ENCODE data around the gene DAB1. TPM values are rescaled to one million over a fixed set of nuclear protein-coding genes. Genes with fewer than 3 reads are reported as not detected.

DAB1 gene
- total and polyA plus RNA-seq, 2 of the 8 experiments (the other 6 are each of a cell fraction or from before 2014, with no cell fraction given), result 4.4 to 11.8 TPM

DNA sequence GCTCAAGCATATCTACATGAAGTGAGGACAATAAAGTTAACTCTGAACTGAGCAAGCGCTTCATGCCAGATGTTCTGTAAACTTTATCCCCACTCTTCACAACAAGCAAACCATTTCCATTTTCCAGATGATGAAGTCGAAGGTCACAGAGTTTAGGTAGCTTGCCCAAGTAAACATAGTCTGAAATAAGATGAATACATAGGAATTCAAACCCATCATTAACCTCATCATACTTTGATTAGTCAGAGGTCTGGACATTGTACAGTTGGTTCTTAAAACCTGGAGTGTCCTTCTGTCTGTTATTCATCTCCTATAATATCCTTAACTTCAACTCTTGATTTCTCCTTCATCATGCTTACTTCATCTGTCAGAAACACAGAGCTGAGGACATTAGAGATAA lies 277.8 kb downstream of the DAB1 start:
- Histone ChIP-seq H3K4me1 (replicated peaks in 1 of 4; ENCODE audit: control insufficient read depth in 3 of 4, insufficient read depth in 4 of 4, low read length in 3 of 4) (no peaks in the 10 kb centered on the region), H3K4me2 (ENCODE audit: insufficient read depth in 1 of 2, low read depth in 2 of 2, low read length in 2 of 2) (no peak overlapping the region), H2AFZ (ENCODE audit: low read length) (no peak overlapping the region), H3K79me2 (ENCODE audit: control insufficient read depth in 1 of 2, insufficient read depth in 2 of 2, low read length in 2 of 2) (no peaks in the 10 kb centered on the region), H4K8ac (ENCODE audit: extremely low read depth, insufficient read depth, low read length) (no peak overlapping the region), H3K9me3 (ENCODE audit: insufficient read depth in 2 of 2, low read depth in 1 of 2, low read length in 1 of 2) (no peaks in the 10 kb centered on the region), H3K4ac (replicated peaks; ENCODE audit: insufficient read length, low read depth, low read length) (no peak overlapping the region), H4K91ac (replicated peaks; ENCODE audit: insufficient read length, low read length) (no peak overlapping the region), H3K23me2 (ENCODE audit: low read depth, low read length) (no peaks in the 10 kb centered on the region), H3K23ac (ENCODE audit: insufficient read length) (no peak overlapping the region), H4K20me1 (replicated peaks in 1 of 2; ENCODE audit: control insufficient read depth in 1 of 2, insufficient read depth in 2 of 2, low read length in 2 of 2) (no peaks in the 10 kb centered on the region), H2AK5ac (ENCODE audit: low read depth, low read length) (no peak overlapping the region), H3K14ac (ENCODE audit: insufficient read length) (no peak overlapping the region), H3K18ac (ENCODE audit: extremely low read depth, low read length) (no peak overlapping the region), H2BK15ac (ENCODE audit: low read length) (no peak overlapping the region), H3K27ac (ENCODE audit: low read depth, low read length) (no peak overlapping the region), H2BK20ac (ENCODE audit: low read length) (no peak overlapping the region), H3K27me3 (replicated peaks in 1 of 4; ENCODE audit: control insufficient read depth in 3 of 4, extremely low read depth in 1 of 4, insufficient read depth in 3 of 4, low read length in 3 of 4) (no peaks in the 10 kb centered on the region), H4K5ac (ENCODE audit: insufficient read length, low read depth, low read length) (no peak overlapping the region), H2BK120ac (replicated peaks; ENCODE audit: low read depth, low read length) (no peak overlapping the region), H3K56ac (replicated peaks; ENCODE audit: insufficient read length, low read depth, low read length) (no peak overlapping the region), H3K79me1 (ENCODE audit: low read depth, low read length) (no peaks in the 10 kb centered on the region; the same call in 1 of the 2 replicates), H2BK12ac (ENCODE audit: low read depth, low read length) (no peak overlapping the region), H3K9ac (replicated peaks in 1 of 4; ENCODE audit: extremely low read depth in 1 of 4, low read depth in 3 of 4, low read length in 3 of 4) (no peak overlapping the region), H3K36me3 (ENCODE audit: control insufficient read depth in 2 of 4, insufficient read depth in 4 of 4, low read length in 3 of 4) (no peaks in the 10 kb centered on the region), H3K4me3 (ENCODE audit: extremely low read depth in 1 of 4, insufficient read depth in 2 of 4, low read depth in 3 of 4, low read length in 4 of 4) (no peak overlapping the region), H2BK5ac (ENCODE audit: low read depth, low read length) (no peak overlapping the region)
- POLR2A ChIA-PET (ENCODE audit: partially characterized antibody), result no interaction called here
- WGBS, 2 experiments (ENCODE audit: extremely low coverage in 1 of 2, insufficient coverage in 1 of 2, insufficient read length in 1 of 2, insufficient replicate concordance in 2 of 2, low coverage in 1 of 2, low lambda C conversion rate in 2 of 2, missing lambda C conversion rate in 1 of 2), result 94% methylated on average over 2 of the region's 2 CpGs; no CpG with 5 or more reads in 1 of the 2 experiments
- CTCF ChIA-PET (ENCODE audit: partially characterized antibody), result interaction anchor here (1.1 to 1.6 kb wide), 3 partner anchors 14 to 89 kb away, joined by 3 to 4 read pairs (median 3); no protein-coding TSS in a partner anchor
- FAIRE-seq, result no peak
- no peak for DNase-seq (ENCODE audit: low read depth in 1 of 2, low spot score in 2 of 2)
- TF ChIP-seq SIX5 (IDR thresholded peaks at IDR 0.05; ENCODE audit: low read depth, low read length) (no peak), SAP30 (IDR thresholded peaks at IDR 0.05; ENCODE audit: insufficient read depth, insufficient replicate concordance, low read length) (no peak), EZH2 (IDR thresholded peaks at IDR 0.05; ENCODE audit: low read depth, low read length, severe bottlenecking) (no peak), TEAD4 (IDR thresholded peaks at IDR 0.05; ENCODE audit: low read depth, low read length) (no peak), HDAC2 (IDR thresholded peaks at IDR 0.05; ENCODE audit: borderline replicate concordance in 1 of 2, low read depth in 2 of 2, low read length in 2 of 2) (no peak), SIN3A (conservative IDR thresholded peaks at IDR 0.05 in 1 of 2, IDR thresholded peaks at IDR 0.05 in 1 of 2; ENCODE audit: low read depth in 1 of 2, low read length in 2 of 2) (no peak), SRF (IDR thresholded peaks at IDR 0.05; ENCODE audit: low read depth, low read length) (no peak), BRCA1 (IDR thresholded peaks at IDR 0.05; ENCODE audit: low read depth, low read length) (no peak), JUN (IDR thresholded peaks at IDR 0.05; ENCODE audit: low read depth, low read length) (no peak), RBBP5 (IDR thresholded peaks at IDR 0.05; ENCODE audit: borderline replicate concordance, low read depth, low read length) (no peak), MAFK (IDR thresholded peaks at IDR 0.05; ENCODE audit: low read depth, low read length) (no peak), BACH1 (IDR thresholded peaks at IDR 0.05; ENCODE audit: low read length) (no peak), KDM4A (IDR thresholded peaks at IDR 0.05; ENCODE audit: low read depth, low read length, severe bottlenecking) (no peak)
- TF ChIP-seq, protein P1, sequence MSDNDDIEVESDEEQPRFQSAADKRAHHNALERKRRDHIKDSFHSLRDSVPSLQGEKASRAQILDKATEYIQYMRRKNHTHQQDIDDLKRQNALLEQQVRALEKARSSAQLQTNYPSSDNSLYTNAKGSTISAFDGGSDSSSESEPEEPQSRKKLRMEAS (IDR thresholded peaks at IDR 0.05), result no peak

Data from H1 (cell line).